ENCODE data around the gene PRDM12.
"Not testable (repeated sequence)": the region's sequence is repeated elsewhere in the genome, so short reads cannot be mapped to it uniquely, and the experiment has no call there.

PRDM12 gene

GRCh38 chr9:130665431-130666392 is 1.3 kb downstream of the PRDM12 start:
- no peak for DNase-seq

GRCh38 chr9:130666393-130667119 is 2.2 kb downstream of the PRDM12 start:
- no peak for DNase-seq

GRCh38 chr9:130667120-130667435 is 2.7 kb downstream of the PRDM12 start:
- DNase-seq, result no peak

- DNase-seq, result no peak
Measured at GRCh38 chr9:130668196-130668595, 3.8 kb downstream of the PRDM12 start.

- DNase-seq, result no peak
Measured at GRCh38 chr9:130668659-130669058, 4.3 kb downstream of the PRDM12 start.

- DNase-seq, result no peak
Measured at GRCh38 chr9:130669965-130670364, 5.6 kb downstream of the PRDM12 start.

- no peak for DNase-seq
Measured at GRCh38 chr9:130670644-130671043, 6.2 kb downstream of the PRDM12 start.

- no peak for DNase-seq
Measured at GRCh38 chr9:130672466-130672865, 8.1 kb downstream of the PRDM12 start.

GRCh38 chr9:130672933-130673615 is 8.7 kb downstream of the PRDM12 start:
- DNase-seq, result no peak

GRCh38 chr9:130675396-130675795 is 11.0 kb downstream of the PRDM12 start:
- DNase-seq, result no peak

- DNase-seq, result no peak
Measured at GRCh38 chr9:130677252-130677651, 12.9 kb downstream of the PRDM12 start.

GRCh38 chr9:130680836-130681768 is 16.7 kb downstream of the PRDM12 start:
- DNase-seq, result peak; percentile 79

GRCh38 chr9:130681769-130682420 is 17.5 kb downstream of the PRDM12 start:
- peak; percentile 48 for DNase-seq

- DNase-seq, result peak; percentile 75
Measured at GRCh38 chr9:130682421-130683121, 18.2 kb downstream of the PRDM12 start.

- DNase-seq, result no peak
Measured at GRCh38 chr9:130685104-130685503, 20.7 kb downstream of the PRDM12 start.

GRCh38 chr9:130685945-130686344 is 21.6 kb downstream of the PRDM12 start:
- not testable (repeated sequence) for DNase-seq

- no peak for DNase-seq
Measured at GRCh38 chr9:130687615-130688014, 23.2 kb downstream of the PRDM12 start.

- no peak for DNase-seq
Measured at GRCh38 chr9:130688072-130688471, 23.7 kb downstream of the PRDM12 start.

GRCh38 chr9:130689572-130689936 is 25.2 kb downstream of the PRDM12 start:
- DNase-seq, result no peak

- no peak for DNase-seq
Measured at GRCh38 chr9:130689937-130690700, 25.7 kb downstream of the PRDM12 start.
